H7 (cell line): ENCODE data around the gene SLC39A13. TPM values are rescaled to one million over a fixed set of nuclear protein-coding genes. Genes with fewer than 3 reads are reported as not detected.

Experiments
- DNase-seq: peaks from one replicate; pipeline ENCODE4 v3.0.0; 2012
- H3K27me3 ChIP-seq: 2 replicates; pipeline ENCODE4 v1.6.0; 2011; ENCODE audit warnings: mild to moderate bottlenecking, low read length; ENCODE audit not compliant: control insufficient read depth, insufficient read depth
- H3K36me3 ChIP-seq: replicated peaks from 2 replicates; pipeline ENCODE4 v1.5.1; 2011; ENCODE audit warnings: low read length; ENCODE audit not compliant: control insufficient read depth, insufficient read depth
- H3K4me3 ChIP-seq: 2 replicates; pipeline ENCODE4 v1.5.1; 2011; ENCODE audit warnings: low read depth, mild to moderate bottlenecking, control low read depth, low read length, moderate library complexity; ENCODE audit not compliant: insufficient read depth
- total RNA-seq: library from RNA; depleted of rRNA; stranded (reverse); fragments of >200 nt; shearing (Covaris generic); gene quantifications from 2 replicates; pipeline ENCODE4 v1.2.3, GENCODE V29; 2014

SLC39A13 gene
- total RNA-seq, 1 experiment from 2014 or later = 26.7 TPM

DNA sequence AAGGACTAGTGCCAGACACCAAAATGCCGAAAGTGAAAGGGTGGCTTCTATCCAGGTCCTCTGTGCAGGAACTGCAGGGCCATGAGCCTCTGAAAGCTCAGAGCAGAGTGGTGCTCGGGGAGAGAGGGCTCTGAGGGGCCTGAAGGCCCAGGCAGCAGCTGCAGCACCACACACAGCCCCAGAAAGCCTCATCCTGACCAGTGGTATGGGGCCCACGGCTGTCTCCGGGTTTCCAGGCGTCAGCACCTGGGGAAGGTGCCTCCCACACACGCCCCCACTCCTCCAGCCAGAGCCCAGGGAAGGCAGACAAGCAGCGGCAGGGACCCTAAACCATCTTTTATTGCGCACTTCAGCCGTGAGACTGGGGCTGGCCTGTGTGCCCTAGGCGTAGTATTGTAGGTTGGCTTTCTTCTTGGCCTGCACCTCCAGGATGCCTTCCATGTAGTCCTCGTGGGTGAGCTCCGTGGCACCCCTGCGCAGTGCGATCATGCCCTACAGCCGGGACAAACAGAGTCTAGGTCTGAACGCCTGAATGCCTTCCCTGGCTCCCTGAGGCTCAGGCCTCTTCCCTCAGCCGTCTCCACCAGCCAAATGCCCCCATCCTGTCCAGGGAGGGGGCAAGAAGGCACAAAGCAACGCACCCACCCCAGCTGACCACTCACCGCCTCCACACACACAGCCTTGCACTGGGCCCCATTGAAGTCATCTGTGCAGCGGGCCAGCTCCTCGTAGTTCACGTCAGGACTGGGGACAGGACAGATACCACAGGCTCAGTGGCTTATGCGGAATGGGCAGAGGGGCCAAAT is 10.3 kb downstream of the SLC39A13 start:
- no peak overlapping the region for H3K4me3 ChIP-seq
- no peak for DNase-seq
- H3K27me3 ChIP-seq = no peaks in the 10 kb centered on the region
- H3K36me3 ChIP-seq = peaks cover 38% of the 10 kb centered on the region

DNA sequence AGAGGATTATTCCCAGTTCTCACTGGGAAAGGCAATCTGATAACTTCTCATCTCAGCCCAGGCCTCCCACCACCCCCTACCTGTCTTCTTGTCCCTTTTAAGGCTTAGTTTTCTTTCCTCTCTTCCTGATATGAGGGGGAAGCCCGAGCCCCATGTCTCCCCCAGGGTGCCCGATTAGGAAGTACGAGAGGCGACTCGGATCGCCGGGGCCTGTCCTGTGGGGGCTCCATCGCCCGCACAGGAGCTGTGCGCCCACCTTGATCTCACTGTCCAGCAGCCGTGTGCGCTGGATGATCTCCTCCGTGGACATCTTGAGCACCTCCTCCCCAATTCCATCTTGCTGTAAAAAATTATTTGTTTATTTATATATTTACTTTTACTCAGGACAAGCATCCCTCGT is 17.2 kb downstream of the SLC39A13 start:
- Histone ChIP-seq H3K4me3 (peak overlapping the region; percentile 85), H3K36me3 (peaks cover 35% of the 10 kb centered on the region), H3K27me3 (no peaks in the 10 kb centered on the region)
- DNase-seq = peak; percentile 56

DNA sequence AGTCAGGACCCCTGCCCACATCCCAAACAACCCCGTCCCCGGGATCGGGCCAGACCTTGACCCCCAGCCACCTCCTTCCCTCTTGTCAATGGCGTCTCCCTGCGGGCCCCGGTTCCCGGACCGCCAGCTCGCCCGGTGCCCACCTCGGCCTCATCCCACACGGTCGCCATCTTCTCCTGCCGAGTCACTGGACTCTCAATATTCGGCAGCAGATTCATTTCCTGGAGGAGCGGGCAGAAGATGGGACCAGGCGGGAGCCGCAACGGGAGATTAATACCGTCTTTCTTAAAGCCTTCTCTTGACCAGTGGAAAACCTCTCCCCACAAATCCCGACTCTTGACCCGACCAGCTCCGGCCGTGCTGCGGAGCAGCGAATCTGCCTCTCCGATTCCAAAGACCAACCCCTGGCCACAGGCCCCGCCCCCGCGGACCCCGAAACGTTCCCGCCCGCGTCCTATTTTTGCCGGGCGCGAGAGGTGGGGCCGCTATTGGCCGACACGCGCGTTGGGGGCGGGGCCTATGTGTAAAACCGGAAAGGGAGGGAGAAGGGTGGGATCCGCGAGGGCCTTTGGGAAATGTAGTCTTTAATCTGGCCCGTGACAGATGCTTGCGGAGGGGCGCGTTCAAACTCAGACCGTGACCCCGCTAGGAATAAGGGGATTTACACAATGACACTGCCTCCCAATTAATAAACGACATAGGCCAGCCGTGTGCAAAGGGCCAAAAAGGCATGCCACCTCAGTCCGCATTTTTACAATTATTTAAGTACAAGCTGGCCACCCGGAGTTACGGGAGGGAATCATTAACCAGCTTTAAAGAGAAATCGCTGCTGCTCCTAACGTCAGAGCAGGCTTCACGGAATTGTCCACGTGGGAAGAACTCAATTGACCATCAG is 17.9 kb downstream of the SLC39A13 start, which contains the start of gene PSMC3:
Gene PSMC3 (minus strand): TSS at position 378 of the 895 bp plus-strand sequence. CDS start 160 bp downstream, at position 218.
- H3K36me3 ChIP-seq = peaks cover 31% of the 10 kb centered on the region
- DNase-seq = peak; percentile 99
- H3K4me3 ChIP-seq = peak within 1 kb of the TSS; percentile 85
- H3K27me3 ChIP-seq = no peaks in the 10 kb centered on the region

DNA sequence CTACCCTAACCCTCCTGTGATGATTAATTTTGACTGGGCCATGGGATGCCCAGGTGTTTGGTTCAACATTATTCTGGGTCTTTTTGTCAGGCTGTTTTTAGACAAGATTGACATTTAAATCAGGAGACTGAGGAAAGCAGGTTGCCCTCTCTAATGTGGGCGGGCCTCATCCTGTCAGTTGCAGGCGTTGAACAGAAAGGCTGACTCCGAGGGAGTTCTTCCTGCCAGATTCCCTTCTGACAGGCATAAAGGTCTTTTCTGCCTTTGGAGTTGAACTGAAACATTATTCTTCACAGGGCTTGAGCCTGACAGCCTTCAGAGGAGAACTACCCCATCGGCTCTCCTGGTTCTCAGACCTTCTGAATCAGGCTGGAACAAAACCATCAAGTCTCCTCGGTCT is 22.1 kb downstream of the SLC39A13 start:
- Histone ChIP-seq H3K36me3 (no peaks in the 10 kb centered on the region), H3K4me3 (no peak overlapping the region), H3K27me3 (no peaks in the 10 kb centered on the region)
- no peak for DNase-seq

DNA sequence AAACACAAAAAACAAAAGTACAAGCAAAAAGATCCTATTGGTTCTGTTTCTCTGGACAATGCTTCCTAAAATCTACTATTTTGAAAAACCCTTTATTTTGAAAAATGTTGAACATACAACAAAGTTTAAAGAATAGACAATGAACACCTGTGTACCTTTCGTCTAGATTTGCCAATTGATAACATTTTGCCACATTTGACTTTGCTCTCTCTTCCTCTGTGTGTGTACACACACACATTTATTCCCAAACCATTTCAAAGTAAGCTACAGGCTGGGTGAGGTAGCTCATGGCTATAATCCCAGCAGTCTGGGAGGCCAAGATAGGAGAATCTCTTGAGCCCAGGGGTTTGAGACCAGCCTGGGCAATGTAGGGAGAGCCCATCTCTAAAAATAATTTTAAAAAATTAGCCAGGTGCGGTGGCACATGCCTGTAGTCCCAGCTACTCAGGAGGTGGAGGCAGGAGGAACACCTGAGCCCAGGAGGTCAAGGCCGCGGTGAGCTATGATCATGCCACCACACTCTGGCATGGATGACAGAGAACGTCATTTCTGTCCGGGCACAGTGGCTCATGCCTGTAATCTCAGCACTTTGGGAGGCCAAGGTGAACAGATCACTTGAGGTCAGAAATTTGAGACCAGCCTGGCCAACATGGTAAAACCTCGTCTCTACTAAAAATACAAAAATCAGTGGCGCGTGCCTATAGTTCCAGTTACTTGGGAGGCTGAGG is 23.1 kb downstream of the SLC39A13 start:
- no peak for DNase-seq
- H3K27me3 ChIP-seq = no peaks in the 10 kb centered on the region
- H3K4me3 ChIP-seq = no peak overlapping the region
- no peaks in the 10 kb centered on the region for H3K36me3 ChIP-seq

DNA sequence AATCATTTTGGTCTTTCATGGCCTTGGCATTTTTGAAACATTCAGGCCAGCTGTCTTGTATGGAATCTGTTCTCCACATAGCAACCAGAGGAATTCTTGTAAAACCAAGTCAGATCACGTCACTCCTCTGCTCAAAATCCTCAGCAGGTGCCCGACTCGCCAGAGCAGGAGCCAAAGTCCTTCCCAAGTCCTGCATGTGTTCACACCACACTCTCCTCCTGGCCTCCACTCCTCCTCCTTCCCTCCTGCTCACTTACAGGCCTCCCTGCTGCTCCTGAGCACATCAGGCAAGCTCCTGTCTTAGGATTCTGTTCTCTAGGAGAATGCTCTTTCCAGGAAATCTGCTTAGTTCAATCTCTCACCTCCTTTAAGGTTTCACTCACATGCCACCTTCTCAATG is 24.8 kb downstream of the SLC39A13 start:
- H3K27me3 ChIP-seq = no peaks in the 10 kb centered on the region
- no peaks in the 10 kb centered on the region for H3K36me3 ChIP-seq
- DNase-seq = no peak
- no peak overlapping the region for H3K4me3 ChIP-seq

DNA sequence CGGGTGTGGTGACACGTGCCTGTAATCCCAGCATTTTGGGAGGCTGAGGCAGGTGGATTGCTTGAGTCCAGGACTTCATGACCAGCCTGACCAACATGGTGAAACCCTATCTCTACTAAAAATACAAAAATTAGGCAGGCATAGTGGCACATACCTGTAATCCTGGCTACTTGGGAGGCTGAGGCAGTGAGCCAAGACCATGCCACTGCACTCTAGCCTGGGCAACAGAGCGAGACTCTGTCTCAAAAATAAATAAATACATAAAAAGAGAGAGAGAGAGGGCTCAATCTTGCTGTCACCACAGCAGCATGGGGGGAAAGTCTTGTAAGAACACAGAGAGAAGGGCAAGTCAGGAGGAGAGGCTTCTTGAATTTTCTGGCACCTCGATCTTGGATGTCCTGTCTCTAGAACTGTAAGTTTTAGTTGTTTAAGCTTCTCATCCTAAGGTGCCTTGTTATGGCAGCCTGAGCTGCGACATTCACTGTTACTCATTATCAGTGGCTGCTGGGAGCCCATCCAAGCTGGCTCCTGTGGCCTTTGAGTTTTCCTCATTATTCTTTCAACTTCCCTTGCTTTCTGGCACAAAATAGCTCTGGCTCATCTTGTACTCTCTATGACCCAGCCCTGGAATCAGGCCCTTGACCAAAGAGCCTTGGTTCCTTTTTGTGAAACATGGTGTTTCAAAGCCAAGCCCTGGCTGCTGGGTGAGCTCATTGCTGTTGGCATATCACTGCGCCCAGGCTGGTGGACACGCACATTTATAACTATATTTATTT is 25.8 kb downstream of the SLC39A13 start:
- no peaks in the 10 kb centered on the region for H3K27me3 ChIP-seq
- no peak overlapping the region for H3K4me3 ChIP-seq
- H3K36me3 ChIP-seq = no peaks in the 10 kb centered on the region
- DNase-seq = no peak

DNA sequence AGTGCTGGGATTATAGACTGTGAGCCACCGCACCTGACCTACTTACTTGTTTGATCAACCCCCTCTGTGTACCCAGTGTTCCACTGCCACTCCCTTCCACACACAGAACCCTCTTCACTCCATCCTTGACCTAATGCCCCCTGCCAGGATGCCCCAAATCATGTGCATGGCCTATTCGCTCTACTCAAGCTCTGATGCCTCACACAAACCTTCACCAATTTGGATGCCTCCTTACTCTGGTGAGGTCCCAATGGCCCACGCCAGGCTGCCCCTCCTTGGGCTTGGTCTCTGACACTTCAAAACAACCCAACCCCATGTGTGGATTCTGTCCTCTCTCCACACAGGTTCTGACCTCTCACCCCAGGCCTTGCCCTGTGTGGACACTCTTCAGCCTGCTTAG is 27.3 kb downstream of the SLC39A13 start:
- no peak overlapping the region for H3K4me3 ChIP-seq
- H3K27me3 ChIP-seq = no peaks in the 10 kb centered on the region
- H3K36me3 ChIP-seq = no peaks in the 10 kb centered on the region
- DNase-seq = no peak

DNA sequence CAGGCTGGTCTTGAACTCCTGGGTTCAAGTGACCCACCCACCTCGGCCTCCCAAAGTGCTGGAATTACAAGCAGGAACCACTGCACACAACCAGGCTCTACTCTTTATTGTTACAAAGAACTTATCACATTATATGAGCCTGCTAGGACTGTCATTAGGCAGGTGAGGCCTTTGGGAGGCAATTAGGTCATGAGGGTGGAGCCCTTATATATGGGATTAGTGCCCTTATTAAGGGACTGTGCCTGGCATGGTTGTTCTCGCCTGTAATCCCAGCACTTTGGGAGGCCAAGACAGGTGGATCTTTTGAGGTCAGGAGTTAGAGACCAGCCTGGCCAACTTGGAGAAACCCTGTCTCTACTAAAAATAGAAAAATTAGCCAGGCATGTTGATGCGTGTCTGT is 28.3 kb downstream of the SLC39A13 start:
- H3K27me3 ChIP-seq = no peaks in the 10 kb centered on the region

DNA sequence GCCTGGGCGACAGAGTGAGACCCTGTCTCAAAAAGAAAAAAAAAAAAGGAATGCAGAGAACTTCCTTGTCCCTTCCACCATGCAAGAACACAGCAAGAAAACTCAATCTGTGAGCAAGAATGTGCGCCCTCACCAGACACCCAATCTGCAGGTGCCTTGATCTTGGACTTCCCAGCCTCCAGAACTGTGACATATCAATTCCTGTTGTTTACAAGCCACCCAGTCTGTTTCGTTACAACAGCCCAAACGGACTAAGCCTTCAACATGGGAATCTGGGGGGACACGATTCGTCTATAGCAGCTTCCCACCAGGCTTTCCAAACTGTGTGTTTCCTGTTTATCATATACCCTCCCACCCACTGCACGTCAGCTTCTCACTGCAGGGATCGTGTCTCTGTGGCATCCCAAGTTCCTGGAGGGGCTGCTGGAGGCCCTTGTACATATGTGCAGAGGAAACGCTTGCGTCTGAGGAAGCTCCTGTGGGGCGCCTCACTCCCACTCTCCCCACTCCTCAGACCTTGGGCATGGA is 28.9 kb downstream of the SLC39A13 start:
- DNase-seq = no peak
- Histone ChIP-seq H3K36me3 (no peaks in the 10 kb centered on the region), H3K27me3 (no peaks in the 10 kb centered on the region), H3K4me3 (no peak overlapping the region)

More for the DNA sequence above, 28.3 kb downstream of the SLC39A13 start:
- no peak for DNase-seq
- Histone ChIP-seq H3K36me3 (no peaks in the 10 kb centered on the region), H3K4me3 (no peak overlapping the region)

DNA sequence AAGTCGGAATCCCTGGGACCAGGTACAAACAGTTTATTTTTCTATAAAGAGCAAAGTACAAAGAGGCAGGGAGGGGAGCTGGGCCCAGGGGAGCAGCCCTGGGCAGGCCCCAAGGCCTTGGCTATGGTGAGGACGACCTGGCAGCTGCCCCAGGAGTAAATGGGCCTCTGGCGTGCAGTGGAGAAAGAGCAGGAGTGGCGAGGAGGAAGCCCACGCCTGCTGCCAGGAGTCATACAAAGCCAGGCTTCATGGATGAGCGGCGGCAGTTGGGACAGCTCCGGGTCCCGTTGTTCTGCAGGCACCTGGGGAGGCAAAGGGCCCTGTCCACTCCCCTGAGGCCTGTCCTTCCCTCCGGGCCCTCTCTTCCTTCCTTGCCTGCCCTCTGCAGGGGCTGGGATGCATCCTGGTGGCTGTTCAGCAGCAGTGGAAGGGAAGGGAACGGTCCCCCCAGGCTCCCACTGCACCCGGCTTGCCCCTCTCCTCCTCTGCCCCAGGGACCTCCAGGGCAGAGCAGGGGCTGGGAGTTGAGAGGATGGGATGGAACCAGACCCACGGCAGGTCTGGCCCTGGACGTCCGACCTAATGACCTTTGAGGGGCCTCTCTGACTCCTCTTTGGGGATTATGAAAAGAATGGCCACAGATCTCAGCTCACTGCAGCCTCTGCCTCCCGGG is 29.5 kb downstream of the SLC39A13 start:
- Histone ChIP-seq H3K36me3 (no peaks in the 10 kb centered on the region), H3K27me3 (no peaks in the 10 kb centered on the region), H3K4me3 (no peak overlapping the region)
- peak; percentile 66 for DNase-seq

DNA sequence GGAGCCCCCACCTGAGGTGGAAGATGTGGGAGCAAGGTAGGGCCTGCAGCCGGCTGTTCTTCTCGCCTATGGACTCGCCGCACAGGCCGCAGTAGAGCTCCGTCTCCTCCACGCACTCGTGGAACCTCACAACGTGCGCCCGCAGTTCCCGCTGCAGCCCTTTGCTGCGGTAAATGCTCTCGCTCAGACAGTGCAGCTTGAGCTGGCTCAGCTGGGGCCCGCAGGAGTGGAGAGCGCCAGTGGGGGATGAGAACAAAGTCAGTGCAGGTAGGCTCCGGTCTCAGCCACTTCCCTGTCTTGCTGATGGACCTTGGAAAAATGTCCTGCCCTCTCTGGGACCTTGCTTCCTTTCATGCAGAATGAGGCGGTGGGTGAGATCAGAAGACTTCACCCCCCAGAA is 30.3 kb downstream of the SLC39A13 start:
- DNase-seq = peak; percentile 70
- Histone ChIP-seq H3K36me3 (no peaks in the 10 kb centered on the region), H3K27me3 (no peaks in the 10 kb centered on the region), H3K4me3 (no peak overlapping the region)

DNA sequence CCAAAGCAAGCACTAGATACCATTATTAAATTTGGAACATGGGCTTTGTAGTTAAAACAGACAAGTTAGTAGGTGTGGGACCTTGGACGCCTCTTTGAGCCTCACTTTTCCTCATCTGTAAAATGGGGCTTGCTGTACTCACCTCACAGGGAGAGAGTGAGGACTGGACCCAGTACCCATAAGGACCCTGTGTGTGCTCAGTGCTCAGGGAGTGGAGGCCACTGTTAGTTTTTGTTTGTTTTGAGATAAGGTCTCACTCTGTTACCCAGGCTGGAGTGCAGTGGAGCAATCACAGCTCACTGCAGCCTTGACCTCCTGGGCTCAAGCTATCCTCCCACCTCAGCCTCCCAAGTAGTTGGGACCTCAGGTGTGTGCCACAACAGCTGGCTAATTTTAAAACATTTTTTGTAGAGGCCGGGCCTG is 31.7 kb downstream of the SLC39A13 start:
- DNase-seq = no peak
- Histone ChIP-seq H3K4me3 (no peak overlapping the region), H3K27me3 (no peaks in the 10 kb centered on the region), H3K36me3 (no peaks in the 10 kb centered on the region)
